H9 (cell line): ENCODE data around the gene NHS. TPM values are rescaled to one million over a fixed set of nuclear protein-coding genes. Genes with fewer than 3 reads are reported as not detected.

Experiments
- DNase-seq: peaks from one replicate; pipeline ENCODE4 v3.0.0-alpha.2; 2017
- H2AFZ ChIP-seq: one replicate; pipeline ENCODE4 v1.6.1; 2013; ENCODE audit warnings: mild to moderate bottlenecking, low read length, control low read depth, moderate library complexity
- H2AK5ac ChIP-seq: 2 replicates; pipeline ENCODE4 v1.6.1; 2013; ENCODE audit warnings: low read length, control low read depth, mixed read lengths; ENCODE audit not compliant: insufficient read length
- H2BK120ac ChIP-seq: one replicate; pipeline ENCODE4 v1.6.1; 2013; ENCODE audit warnings: low read depth, mild to moderate bottlenecking, low read length, control low read depth, inconsistent platforms; ENCODE audit not compliant: poor library complexity, severe bottlenecking
- H2BK12ac ChIP-seq: 2 replicates; pipeline ENCODE4 v1.6.1; 2013; ENCODE audit warnings: low read length, control low read depth, mixed read lengths, low read depth; ENCODE audit not compliant: insufficient read length
- H2BK15ac ChIP-seq: 2 replicates; pipeline ENCODE4 v1.6.1; 2013; ENCODE audit warnings: low read depth, low read length, control low read depth
- H2BK20ac ChIP-seq: one replicate; pipeline ENCODE4 v1.6.1; 2013; ENCODE audit warnings: low read depth, mild to moderate bottlenecking, low read length, control low read depth, inconsistent platforms; ENCODE audit not compliant: poor library complexity, severe bottlenecking
- H2BK5ac ChIP-seq: 2 replicates; pipeline ENCODE4 v1.6.1; 2013; ENCODE audit warnings: low read length, control low read depth, mixed read lengths; ENCODE audit not compliant: insufficient read length
- H3K14ac ChIP-seq: 2 replicates; pipeline ENCODE4 v1.6.1; 2013; ENCODE audit warnings: low read length, control low read depth; ENCODE audit not compliant: insufficient read depth
- H3K18ac ChIP-seq: 2 replicates; pipeline ENCODE4 v1.6.1; 2013; ENCODE audit warnings: low read depth, mild to moderate bottlenecking, mixed read lengths, low read length, control low read depth; ENCODE audit not compliant: insufficient read length
- H3K23ac ChIP-seq: 2 replicates; pipeline ENCODE4 v1.6.1; 2013; ENCODE audit warnings: low read length, control low read depth, mixed read lengths, low read depth; ENCODE audit not compliant: insufficient read length
- H3K23me2 ChIP-seq: 2 replicates; pipeline ENCODE4 v1.6.1; 2013; ENCODE audit warnings: low read depth, mild to moderate bottlenecking, mixed read lengths, low read length, control low read depth; ENCODE audit not compliant: insufficient read length, poor library complexity, severe bottlenecking
- H3K27ac ChIP-seq: 2 replicates; pipeline ENCODE4 v1.5.1; 2013; ENCODE audit warnings: low read length, control low read depth, mixed read lengths, low read depth; ENCODE audit not compliant: insufficient read length
- H3K27me3 ChIP-seq: 2 replicates; pipeline ENCODE4 v1.6.1; 2013; ENCODE audit warnings: low read length, control low read depth, inconsistent platforms; ENCODE audit not compliant: insufficient read depth
- H3K4ac ChIP-seq: 2 replicates; pipeline ENCODE4 v1.6.1; 2013; ENCODE audit warnings: low read depth, mild to moderate bottlenecking, control low read depth, inconsistent platforms, low read length, moderate library complexity
- H3K4me1 ChIP-seq: 2 replicates; pipeline ENCODE4 v1.6.1; 2013; ENCODE audit warnings: low read length, control low read depth, inconsistent platforms; ENCODE audit not compliant: insufficient read depth
- H3K4me2 ChIP-seq: 2 replicates; pipeline ENCODE4 v1.6.1; 2013; ENCODE audit warnings: low read length, control low read depth, mixed read lengths; ENCODE audit not compliant: insufficient read length, insufficient read depth
- H3K56ac ChIP-seq: 2 replicates; pipeline ENCODE4 v1.6.1; 2013; ENCODE audit warnings: low read depth, mild to moderate bottlenecking, mixed read lengths, low read length, control low read depth; ENCODE audit not compliant: insufficient read length
- H3K79me1 ChIP-seq: 2 replicates; pipeline ENCODE4 v1.6.1; 2013; ENCODE audit warnings: low read depth, mild to moderate bottlenecking, moderate library complexity, low read length, control low read depth, inconsistent platforms; ENCODE audit not compliant: insufficient read depth, poor library complexity, severe bottlenecking
- H3K79me2 ChIP-seq: 2 replicates; pipeline ENCODE4 v1.6.1; 2013; ENCODE audit warnings: low read length, control low read depth, inconsistent platforms; ENCODE audit not compliant: insufficient read depth
- H3K9ac ChIP-seq: 2 replicates; pipeline ENCODE4 v1.6.1; 2013; ENCODE audit warnings: low read length, control low read depth, mixed read lengths; ENCODE audit not compliant: insufficient read length; ENCODE audit errors: extremely low read depth
- H3K9me3 ChIP-seq: one replicate; pipeline ENCODE4 v1.6.1; 2013; ENCODE audit warnings: low read depth, low read length, inconsistent platforms; ENCODE audit not compliant: control insufficient read depth
- H3T11ph ChIP-seq: one replicate; pipeline ENCODE4 v1.6.1; 2013; ENCODE audit warnings: mild to moderate bottlenecking, low read length, control low read depth, inconsistent platforms
- H4K20me1 ChIP-seq: one replicate; pipeline ENCODE4 v1.6.1; 2013; ENCODE audit not compliant: control insufficient read depth, insufficient read length, insufficient read depth
- H4K5ac ChIP-seq: 2 replicates; pipeline ENCODE4 v1.6.1; 2013; ENCODE audit warnings: low read depth, mild to moderate bottlenecking, mixed read lengths, low read length, control low read depth; ENCODE audit not compliant: insufficient read length
- H4K8ac ChIP-seq: replicated peaks from 2 replicates; pipeline ENCODE4 v1.6.1; 2013; ENCODE audit warnings: low read length, control low read depth, mixed read lengths, low read depth; ENCODE audit not compliant: insufficient read length
- H4K91ac ChIP-seq: 2 replicates; pipeline ENCODE4 v1.6.1; 2013; ENCODE audit warnings: low read depth, mild to moderate bottlenecking, moderate library complexity, mixed read lengths, low read length, control low read depth; ENCODE audit not compliant: insufficient read length
- H3K27ac Mint-ChIP-seq, 3 experiments: 2 replicates in 2 of 3; 3 replicates in 1 of 3; pipeline ENCODE4 v1.8.0; 2020 to 2021; ENCODE audit warnings: mixed read lengths in 3 of 3, mild to moderate bottlenecking in 1 of 3, moderate library complexity in 1 of 3
- H3K27me3 Mint-ChIP-seq: 2 replicates; pipeline ENCODE4 v1.8.0; 2021; ENCODE audit warnings: low read depth, mild to moderate bottlenecking, moderate library complexity, mixed read lengths
- H3K36me3 Mint-ChIP-seq, 3 experiments: 2 replicates in 2 of 3; 3 replicates in 1 of 3; pipeline ENCODE4 v1.8.0; 2020 to 2021; ENCODE audit warnings: low read depth in 3 of 3, mixed read lengths in 3 of 3; ENCODE audit not compliant: insufficient read depth in 1 of 3
- H3K4me1 Mint-ChIP-seq, 2 experiments: 2 replicates each; pipeline ENCODE4 v1.8.0; 2020; ENCODE audit warnings: mixed read lengths in 2 of 2
- H3K4me3 Mint-ChIP-seq, 2 experiments: 2 replicates in 1 of 2; 3 replicates in 1 of 2; pipeline ENCODE4 v1.8.0; 2020 to 2021; ENCODE audit warnings: mild to moderate bottlenecking in 2 of 2, mixed read lengths in 2 of 2, moderate library complexity in 1 of 2
- H3K9me3 Mint-ChIP-seq, 2 experiments: 2 replicates in 1 of 2; 3 replicates in 1 of 2; pipeline ENCODE4 v1.8.0; 2020; ENCODE audit warnings: mild to moderate bottlenecking in 2 of 2, mixed read lengths in 2 of 2, moderate library complexity in 1 of 2
- CTCF ChIP-seq: fragments of 200-600 bp; sonication (generic); conservative IDR thresholded peaks from 3 replicates; pipeline ENCODE4 v1.8.0; 2021; ENCODE audit warnings: antibody characterized with exemption, mild to moderate bottlenecking
- WGBS: extraction: QIAGEN DNeasy Blood & Tissue Kit; methylation state at CpG from one replicate; pipeline ENCODE4 v1.1.7; 2013; ENCODE audit warnings: missing lambda C conversion rate, low lambda C conversion rate, mixed read lengths; ENCODE audit not compliant: insufficient read length; ENCODE audit errors: extremely low coverage; 5-methylcytosine and 5-hydroxymethylcytosine counted together
- total RNA-seq: library from RNA; stranded (reverse); gene quantifications from 2 replicates; pipeline ENCODE4 v1.2.1, GENCODE V29; 2021

Gene NHS
- total RNA-seq, 1 experiment from 2014 or later: 8.7 TPM

GRCh38 chrX:17481086-17481485, 106.1 kb downstream of the NHS start:
- no peak overlapping the region for H3T11ph ChIP-seq
- Mint-ChIP-seq H3K4me1 (peaks cover 15 to 18% of the 10 kb centered on the region in 2 experiments), H3K27ac (no peak overlapping the region), H3K4me3 (no peak overlapping the region), H3K36me3 (no peaks in the 10 kb centered on the region; a peak in 1 of 7 replicates), H3K9me3 (peaks cover 0 to 3% of the 10 kb centered on the region in 2 experiments; a peak in 1 of 5 replicates), H3K27me3 (peaks cover 23% of the 10 kb centered on the region)
- H2BK120ac ChIP-seq: no peak overlapping the region
- H2AK5ac ChIP-seq: no peak overlapping the region
- H4K20me1 ChIP-seq: no peaks in the 10 kb centered on the region
- peaks cover 9% of the 10 kb centered on the region for H3K4me1 ChIP-seq
- no peak overlapping the region for H2BK20ac ChIP-seq
- no peaks in the 10 kb centered on the region for H3K27me3 ChIP-seq
- no peak for DNase-seq
- H4K8ac ChIP-seq: no peak overlapping the region
- H3K9ac ChIP-seq: no peak overlapping the region
- H4K91ac ChIP-seq: no peak overlapping the region
- H3K27ac ChIP-seq: no peak overlapping the region
- H2AFZ ChIP-seq: no peak overlapping the region
- no peak overlapping the region for H2BK12ac ChIP-seq
- TF ChIP-seq CTCF: no peak
- no peaks in the 10 kb centered on the region for H3K79me1 ChIP-seq
- no peak overlapping the region for H2BK5ac ChIP-seq
- H3K79me2 ChIP-seq: no peaks in the 10 kb centered on the region
- H3K18ac ChIP-seq: no peak overlapping the region
- no peak overlapping the region for H3K23ac ChIP-seq
- no peak overlapping the region for H3K4ac ChIP-seq
- H3K9me3 ChIP-seq: peaks cover 6% of the 10 kb centered on the region
- WGBS: no CpG with 5 or more reads among the region's 4 CpGs
- H4K5ac ChIP-seq: no peak overlapping the region
- H3K23me2 ChIP-seq: no peaks in the 10 kb centered on the region
- no peak overlapping the region for H3K4me2 ChIP-seq
- no peak overlapping the region for H3K56ac ChIP-seq
- H3K14ac ChIP-seq: no peak overlapping the region
- no peak overlapping the region for H2BK15ac ChIP-seq
